ENCODE data around the gene SH3GLB2.

GRCh38 chr9:129068990-129069861 is 41.1 kb upstream of the SH3GLB2 start:
- TF ChIP-seq CTCF (IDR thresholded peaks at IDR 0.05 in 4 of 5, conservative IDR thresholded peaks at IDR 0.05 in 1 of 5) (no peak), POLR2A (IDR thresholded peaks at IDR 0.05) (no peak)
